GM21515 (cell line): ENCODE results near the gene APOL5.
"Not testable (repeated sequence)": the region's sequence is repeated elsewhere in the genome, so short reads cannot be mapped to it uniquely, and the experiment has no call there.

Experiments used
- ATAC-seq: cut with Tn5 transposase; IDR thresholded peaks from one replicate; pipeline ENCODE4 v1.9.1; 2021; ENCODE audit not compliant: unreplicated experiment

Gene APOL5, protein sequence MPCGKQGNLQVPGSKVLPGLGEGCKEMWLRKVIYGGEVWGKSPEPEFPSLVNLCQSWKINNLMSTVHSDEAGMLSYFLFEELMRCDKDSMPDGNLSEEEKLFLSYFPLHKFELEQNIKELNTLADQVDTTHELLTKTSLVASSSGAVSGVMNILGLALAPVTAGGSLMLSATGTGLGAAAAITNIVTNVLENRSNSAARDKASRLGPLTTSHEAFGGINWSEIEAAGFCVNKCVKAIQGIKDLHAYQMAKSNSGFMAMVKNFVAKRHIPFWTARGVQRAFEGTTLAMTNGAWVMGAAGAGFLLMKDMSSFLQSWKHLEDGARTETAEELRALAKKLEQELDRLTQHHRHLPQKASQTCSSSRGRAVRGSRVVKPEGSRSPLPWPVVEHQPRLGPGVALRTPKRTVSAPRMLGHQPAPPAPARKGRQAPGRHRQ

DNA sequence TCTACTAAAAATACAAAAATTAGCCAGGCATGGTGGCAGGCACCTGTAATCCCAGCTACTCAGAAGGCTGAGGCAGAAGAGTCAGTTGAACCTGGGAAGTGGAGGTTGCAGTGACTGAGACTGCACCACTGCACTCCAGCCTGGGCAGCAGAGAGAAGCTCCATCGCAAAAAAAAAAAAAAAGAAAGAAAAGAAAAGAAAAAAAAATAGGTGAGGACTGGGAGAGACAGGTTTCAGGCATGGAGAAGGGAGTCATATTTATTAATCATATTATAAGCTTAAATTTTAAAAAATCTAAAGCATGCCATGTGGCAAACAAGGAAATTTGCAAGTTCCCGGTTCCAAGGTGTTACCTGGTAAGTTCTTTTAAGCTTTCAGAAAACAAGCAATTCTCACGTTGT, at the start of gene APOL5:
Gene APOL5, plus strand, starts transcription at position 301 of the 400 bp plus-strand sequence. Its CDS starts 0 bp downstream, at position 301.
- ATAC-seq, result no peak

DNA sequence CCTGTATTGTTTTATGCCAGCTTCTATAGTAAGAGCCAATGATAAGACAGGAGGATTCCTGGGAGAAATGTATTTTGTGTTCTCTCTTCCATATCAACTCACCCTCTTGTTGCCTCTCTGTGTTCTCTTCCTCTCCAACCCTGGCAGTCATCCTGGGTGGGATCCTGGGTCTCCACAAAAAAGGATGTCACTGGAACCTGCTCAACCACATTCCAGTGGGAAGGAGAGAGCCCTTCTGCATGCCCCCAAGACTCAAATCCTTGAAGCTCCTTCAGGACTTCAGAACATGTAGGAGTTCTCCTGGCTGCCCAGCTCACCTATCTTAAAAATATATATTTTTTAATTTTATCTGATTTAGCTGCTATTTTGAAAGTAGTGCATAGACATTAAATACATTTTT, 43.3 kb upstream of the APOL5 start:
- no peak for ATAC-seq

DNA sequence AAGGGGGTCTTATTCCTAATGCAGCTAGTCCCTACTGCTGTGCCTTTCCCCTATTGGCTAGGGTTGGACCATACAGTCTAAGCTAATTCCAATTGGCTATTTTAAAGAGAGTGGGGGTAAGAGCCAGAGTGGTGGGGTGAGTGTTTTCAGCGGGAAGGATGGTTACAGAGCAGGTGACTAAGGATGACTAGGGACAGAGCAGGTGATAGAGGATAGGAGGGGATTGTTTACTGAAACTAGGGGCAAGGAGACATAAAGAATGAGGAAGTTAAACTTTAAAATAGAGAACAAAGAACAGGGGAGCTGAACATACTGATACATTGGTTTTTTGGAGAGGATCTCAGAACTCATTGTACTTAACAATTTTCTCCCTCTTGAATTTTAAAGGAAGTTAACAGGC, 41.6 kb upstream of the APOL5 start:
- not testable (repeated sequence) for ATAC-seq

GRCh38 chr22:35677460-35678187, 40.0 kb upstream of the APOL5 start:
- ATAC-seq, result no peak

GRCh38 chr22:35678836-35679235, 38.8 kb upstream of the APOL5 start:
- no peak for ATAC-seq

DNA sequence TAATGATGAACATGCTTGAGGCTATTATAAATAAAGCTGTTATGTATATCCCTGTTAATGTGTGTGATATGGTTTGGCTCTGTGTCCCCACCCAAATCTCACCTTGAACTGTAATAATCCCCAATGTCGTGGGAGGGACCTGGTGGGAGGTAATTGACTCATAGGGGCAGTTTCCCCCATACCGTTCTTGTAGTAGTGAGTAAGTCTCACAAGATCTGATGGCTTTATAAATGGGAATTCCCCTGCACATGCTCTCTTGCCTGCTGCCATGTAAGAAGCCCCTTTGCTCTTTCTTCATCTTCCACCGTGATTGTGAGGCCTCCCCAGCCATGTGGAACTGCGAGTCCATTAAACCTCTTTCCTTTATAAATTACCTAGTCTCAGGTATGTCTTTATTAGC, 38.2 kb upstream of the APOL5 start:
- not testable (repeated sequence) for ATAC-seq

DNA sequence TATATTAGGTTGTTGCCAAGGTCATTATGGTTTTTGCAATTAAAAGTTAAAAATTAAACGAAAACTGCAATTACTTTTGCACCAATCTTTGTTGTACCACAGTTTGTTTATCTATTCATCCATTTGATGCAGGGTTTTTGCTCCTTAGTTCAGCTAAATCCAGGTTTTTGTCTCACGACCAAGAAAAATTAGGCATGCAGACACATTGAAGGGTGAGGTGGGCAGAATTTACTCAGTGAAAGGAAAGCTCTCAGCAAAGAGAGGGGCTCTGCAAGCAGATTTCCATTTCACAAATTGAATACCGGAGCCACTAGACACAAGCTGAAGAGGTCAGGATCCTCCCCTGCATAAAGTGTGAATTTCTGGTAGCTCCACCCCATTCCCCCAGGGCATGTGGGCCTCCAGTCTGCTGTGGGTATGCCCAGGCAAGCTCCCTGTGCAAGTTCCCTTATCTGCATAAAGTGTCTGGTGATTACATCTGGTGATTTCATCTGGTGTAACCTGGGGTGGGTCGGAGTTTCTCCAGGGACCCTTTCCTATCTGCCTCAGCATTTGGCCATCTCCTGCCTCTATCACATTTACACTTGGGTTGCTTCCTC, 36.1 kb upstream of the APOL5 start:
- no peak for ATAC-seq

DNA sequence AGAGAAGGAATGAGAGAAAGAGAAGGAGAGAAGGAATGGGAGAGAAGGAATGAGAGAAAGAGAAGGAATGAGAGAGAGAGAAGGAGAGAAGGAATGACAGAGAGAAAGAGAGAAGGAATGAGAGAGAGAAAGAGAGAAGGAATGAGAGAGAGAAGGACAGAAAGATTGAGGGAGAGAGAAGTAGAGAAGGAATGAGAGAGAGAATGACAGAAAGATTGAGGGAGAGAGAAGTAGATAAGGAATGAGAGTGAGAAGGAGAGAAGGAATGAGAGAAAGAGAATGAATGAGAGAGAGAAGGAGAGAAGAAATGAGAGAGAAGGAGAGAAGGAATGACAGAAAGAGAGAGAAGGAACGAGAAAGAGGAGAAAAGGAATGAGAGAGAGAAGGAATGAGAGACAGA, 34.1 kb upstream of the APOL5 start:
- ATAC-seq, result no peak

- ATAC-seq, result no peak
These were observed 33.4 kb upstream of the APOL5 start for GRCh38 chr22:35684270-35684700.

DNA sequence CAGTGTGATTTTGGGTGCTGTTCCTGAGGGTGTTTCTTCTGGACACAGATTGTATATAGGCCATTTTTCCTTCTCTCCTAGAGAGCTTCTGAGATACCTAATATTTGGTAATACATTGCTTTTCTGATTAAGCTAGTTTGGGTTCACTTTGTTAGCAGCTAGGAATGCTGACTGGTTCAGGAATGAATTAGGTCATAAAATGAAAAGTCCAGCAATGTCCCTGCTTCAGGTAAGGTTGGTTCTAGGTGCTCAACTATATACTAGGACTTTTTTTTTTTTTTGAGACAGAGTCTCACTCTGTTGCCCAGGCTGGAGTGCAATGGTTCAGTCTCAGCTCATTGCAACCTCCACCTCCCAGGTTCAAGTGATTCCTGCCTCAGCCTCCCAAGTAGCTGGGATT, 32.9 kb upstream of the APOL5 start:
- no peak for ATAC-seq

- ATAC-seq, result no peak
These were observed 31.9 kb upstream of the APOL5 start for GRCh38 chr22:35685731-35686130.

DNA sequence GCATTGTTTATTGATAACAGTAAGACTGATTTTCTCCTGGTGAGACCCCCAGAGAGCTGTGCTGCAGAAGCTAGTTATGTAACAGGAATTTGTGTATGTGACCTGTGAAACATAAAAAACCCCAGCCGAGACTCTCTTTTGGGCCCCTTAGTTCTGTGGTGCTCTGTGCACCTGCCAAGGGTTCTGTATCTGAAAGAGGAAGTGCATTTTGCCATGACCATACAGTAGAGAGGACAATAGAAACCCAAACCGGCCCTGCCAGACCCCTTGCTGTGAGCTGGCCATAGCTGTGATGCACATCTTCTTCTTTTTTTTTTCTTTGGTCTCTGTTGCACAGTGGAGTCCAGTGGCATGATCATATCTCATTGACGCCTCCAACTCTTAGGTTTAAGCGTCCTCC, 31.4 kb upstream of the APOL5 start:
- no peak for ATAC-seq

- ATAC-seq, result no peak
These were observed 30.2 kb upstream of the APOL5 start for GRCh38 chr22:35687461-35687860.

DNA sequence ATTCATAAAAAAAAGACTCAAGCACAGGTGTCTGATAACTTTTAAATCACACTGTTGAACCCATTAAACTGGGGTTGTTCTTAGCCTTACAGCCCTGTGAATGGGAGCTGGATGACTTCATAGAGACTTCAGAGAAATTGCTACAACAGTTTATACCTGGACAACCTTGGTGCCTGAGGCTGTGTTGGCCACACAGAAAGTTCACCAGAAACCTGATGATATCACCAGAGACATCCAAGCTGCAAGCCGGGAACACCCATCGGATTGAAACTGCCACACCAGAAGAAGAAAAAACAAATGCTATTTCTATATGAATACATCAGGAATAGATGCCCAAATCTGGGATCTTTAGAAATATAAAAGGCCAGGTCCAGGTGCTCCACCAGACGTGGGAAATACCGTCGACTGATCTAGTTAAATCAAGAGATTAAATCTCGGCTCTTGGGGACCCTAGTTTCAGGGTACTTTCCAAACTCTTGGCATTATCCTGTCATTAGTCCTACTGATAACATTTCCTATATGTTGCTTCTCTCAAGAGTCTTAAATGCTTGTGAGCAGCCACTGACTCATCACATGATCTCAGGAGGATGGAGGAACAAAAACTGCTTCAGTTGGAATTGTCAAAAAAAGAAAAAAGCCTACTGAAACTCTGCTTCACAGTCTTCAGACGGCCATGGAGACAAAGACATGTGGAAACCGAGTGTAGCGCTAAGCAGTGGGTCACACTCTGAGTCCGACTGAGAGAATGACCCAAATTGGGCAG, 28.6 kb upstream of the APOL5 start:
- no peak for ATAC-seq

- ATAC-seq, result no peak
These were observed 27.7 kb upstream of the APOL5 start for GRCh38 chr22:35690001-35690400.

DNA sequence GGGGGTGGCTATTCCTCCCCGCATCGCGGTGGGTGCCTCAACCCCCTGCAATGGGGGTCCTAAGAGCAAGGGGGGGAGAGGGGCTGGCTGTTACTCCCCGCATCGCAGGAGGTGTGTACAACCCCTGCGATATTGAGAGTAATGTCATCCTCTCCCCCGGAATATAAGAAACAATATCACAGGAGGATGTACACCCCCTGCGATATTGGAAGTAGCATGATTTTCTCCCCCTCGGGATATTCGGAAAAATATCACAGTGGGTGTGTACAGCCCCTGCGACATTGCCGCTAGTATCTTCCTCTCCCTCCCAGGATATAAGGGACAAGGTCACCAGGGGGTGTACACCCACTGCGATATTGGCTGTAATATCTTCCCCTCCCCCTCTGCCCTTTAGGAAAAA, 22.5 kb upstream of the APOL5 start:
- ATAC-seq, result no peak

DNA sequence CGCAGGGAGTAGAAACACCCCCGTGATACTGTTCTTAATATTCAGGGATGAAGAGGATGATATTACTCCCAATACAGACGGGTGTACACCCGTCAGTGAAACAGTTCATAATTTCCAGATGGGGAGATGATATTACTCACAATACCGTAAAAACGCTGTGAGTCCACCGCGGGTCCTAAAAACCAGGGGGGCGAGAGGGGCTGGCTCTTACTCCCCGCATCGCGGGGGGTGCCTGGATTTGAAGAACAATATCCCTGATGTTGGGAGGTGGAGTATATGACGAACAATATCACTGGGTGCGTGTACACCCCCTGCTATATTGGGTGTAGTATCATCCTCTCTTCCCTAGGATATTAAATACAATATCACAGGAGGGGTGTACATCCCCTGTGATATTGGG, 20.5 kb upstream of the APOL5 start:
- ATAC-seq, result no peak

DNA sequence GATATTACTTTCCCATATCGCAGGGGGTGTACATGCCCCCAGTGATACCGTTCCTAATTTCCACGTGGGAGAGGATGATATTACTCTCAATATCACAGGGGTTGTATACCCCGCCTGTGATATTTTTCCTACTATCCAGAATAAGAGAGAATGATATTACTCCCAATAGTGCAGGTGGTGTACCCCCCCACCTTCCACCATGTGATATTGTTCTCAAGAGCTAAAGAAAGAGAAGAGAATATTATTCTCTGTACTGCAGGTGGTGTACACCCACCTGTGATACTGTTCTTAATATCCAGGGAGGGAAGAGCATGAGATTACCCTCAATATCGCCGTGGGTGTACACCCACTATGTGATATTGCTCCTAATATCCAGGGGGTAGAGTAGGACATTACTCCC, 17.8 kb upstream of the APOL5 start:
- ATAC-seq, result not testable (repeated sequence)

DNA sequence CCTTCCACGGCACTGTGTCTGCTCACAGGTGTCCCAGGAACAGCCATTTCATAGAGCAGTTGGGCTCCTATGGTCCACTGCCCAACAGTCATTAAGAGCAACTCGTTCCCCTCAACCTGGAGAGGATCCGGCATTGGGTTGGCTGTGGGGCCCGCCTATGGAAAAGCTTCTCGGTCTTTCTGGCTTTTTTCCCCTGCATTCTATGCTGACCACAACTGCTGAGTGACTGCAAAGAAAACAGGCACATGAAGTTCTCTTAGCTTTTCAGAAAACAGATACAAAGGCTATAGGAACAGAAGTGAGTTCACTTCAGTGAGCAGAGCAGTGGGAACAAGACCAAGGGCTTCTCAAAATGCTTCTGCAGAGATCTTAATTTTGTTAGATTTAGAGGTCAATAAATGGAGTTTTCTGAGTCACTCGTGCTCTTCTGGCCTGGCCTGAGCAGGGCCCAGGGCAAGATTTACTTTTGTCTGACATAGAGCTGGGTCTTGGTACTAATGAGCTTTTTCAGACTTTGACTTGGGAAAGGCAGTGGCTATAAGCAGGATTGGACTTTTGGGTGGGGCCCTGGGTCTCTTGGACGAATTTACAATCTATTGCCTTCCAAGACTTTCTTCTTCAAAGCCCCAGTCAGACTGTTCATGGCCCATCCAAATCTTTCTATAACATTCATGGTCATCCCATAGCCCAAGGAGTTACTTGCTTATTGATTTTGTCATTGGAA, 13.6 kb upstream of the APOL5 start:
- no peak for ATAC-seq

DNA sequence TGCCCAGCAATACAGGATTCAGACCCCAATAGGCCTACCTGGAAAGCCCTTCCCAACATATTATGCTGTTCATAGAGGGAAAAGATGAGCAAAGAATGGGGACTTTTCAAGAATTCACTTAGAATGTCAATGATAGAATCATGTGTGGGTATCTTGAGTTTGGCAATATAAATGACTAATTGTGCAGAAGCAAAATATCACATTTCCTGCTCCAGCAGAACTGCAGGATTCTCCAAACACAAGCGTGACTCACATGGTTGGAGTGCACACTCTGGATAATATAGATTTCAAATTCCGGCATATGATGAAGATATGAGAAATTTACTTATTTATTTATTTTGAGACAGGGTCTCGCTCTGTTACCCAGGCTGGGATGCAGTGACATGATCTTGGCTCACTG, 12.5 kb upstream of the APOL5 start:
- ATAC-seq, result no peak

DNA sequence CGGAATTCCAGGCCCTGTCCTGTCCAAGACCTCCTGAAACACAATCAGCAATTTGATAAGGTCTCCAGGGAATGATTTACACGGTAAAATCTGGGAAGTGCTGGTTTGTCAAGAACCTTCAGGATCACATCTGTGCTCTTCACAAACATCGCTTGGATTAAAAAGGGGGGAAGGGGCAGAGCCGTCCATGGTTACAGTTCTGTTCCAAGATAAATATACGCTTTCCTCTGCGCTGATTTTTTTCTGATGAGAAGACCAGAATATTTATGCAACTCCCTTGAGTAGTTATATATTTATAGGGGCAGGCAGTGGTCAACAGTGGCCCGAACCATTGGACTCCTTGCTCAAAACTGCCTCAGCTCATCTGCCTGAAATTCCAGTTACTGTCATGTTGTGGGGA, 9.2 kb upstream of the APOL5 start:
- no peak for ATAC-seq
